Fibroblast of lung (primary cell): ENCODE data around the gene SHANK1. TPM values are rescaled to one million over a fixed set of nuclear protein-coding genes. Genes with fewer than 3 reads are reported as not detected.

ENCODE experiments used
- DNase-seq, 2 donors: peaks; one replicate each; pipeline versions ENCODE4 v3.0.0 to v3.0.0-alpha.2; 2010; ENCODE audit warnings: low read depth in 2 of 2
- H2AFZ ChIP-seq: 2 replicates; pipeline ENCODE4 v1.5.1; 2012; ENCODE audit warnings: low read length, control low read depth, inconsistent platforms
- H3K27ac ChIP-seq: 2 replicates; pipeline ENCODE4 v1.5.1; 2011; ENCODE audit warnings: low read length, control low read depth; ENCODE audit not compliant: insufficient read depth
- H3K27me3 ChIP-seq: 2 replicates; pipeline ENCODE4 v1.5.1; 2011; ENCODE audit warnings: mild to moderate bottlenecking, low read length; ENCODE audit not compliant: control insufficient read depth, insufficient read depth
- H3K36me3 ChIP-seq: 2 replicates; pipeline ENCODE4 v1.5.1; 2011; ENCODE audit warnings: low read length; ENCODE audit not compliant: control insufficient read depth, insufficient read depth
- H3K4me1 ChIP-seq: 2 replicates; pipeline ENCODE4 v1.5.1; 2011; ENCODE audit warnings: low read length; ENCODE audit not compliant: control insufficient read depth, insufficient read depth; ENCODE audit errors: extremely low read depth
- H3K4me2 ChIP-seq: 2 replicates; pipeline ENCODE4 v1.5.1; 2011; ENCODE audit warnings: low read length, control low read depth; ENCODE audit not compliant: insufficient read depth; ENCODE audit errors: extremely low read depth
- H3K4me3 ChIP-seq, 4 experiments: fragments of 200-600 bp in 1 of 4; sonication (generic) in 1 of 4; replicated peaks in 1 of 4; 2 replicates each; pipeline ENCODE4 v1.5.1; 2011 to 2016; ENCODE audit warnings: low read length in 4 of 4, low read depth in 3 of 4, mild to moderate bottlenecking in 3 of 4, control low read depth in 2 of 4, inconsistent platforms in 1 of 4, mixed read lengths in 1 of 4; ENCODE audit not compliant: insufficient read depth in 1 of 4; ENCODE audit errors: control extremely low read depth in 1 of 4
- H3K79me2 ChIP-seq: 2 replicates; pipeline ENCODE4 v1.5.1; 2012; ENCODE audit warnings: mild to moderate bottlenecking, low read length, inconsistent platforms; ENCODE audit not compliant: control insufficient read depth, insufficient read depth
- H3K9ac ChIP-seq: 2 replicates; pipeline ENCODE4 v1.5.1; 2011; ENCODE audit warnings: mild to moderate bottlenecking, low read length, control low read depth; ENCODE audit not compliant: insufficient read depth
- H3K9me3 ChIP-seq: 2 replicates; pipeline ENCODE4 v1.5.1; 2012; ENCODE audit warnings: low read depth, low read length; ENCODE audit not compliant: control insufficient read depth, insufficient read depth
- H4K20me1 ChIP-seq: 2 replicates; pipeline ENCODE4 v1.5.1; 2011; ENCODE audit warnings: low read length; ENCODE audit not compliant: control insufficient read depth, insufficient read depth; ENCODE audit errors: extremely low read depth
- EZH2 ChIP-seq: IDR thresholded peaks from 2 replicates; pipeline ENCODE4 v1.5.1; 2012; ENCODE audit warnings: low read length, control low read depth, mild to moderate bottlenecking; ENCODE audit errors: missing control alignments
- polyA plus RNA-seq, 2 donors: library from polyadenylated mRNA; depleted of rRNA in 1 of 2; stranded (reverse) in 1 of 2; unstranded in 1 of 2; fragments of >200 nt; gene quantifications; 2 replicates each; pipeline ENCODE4 v1.2.1, GENCODE V29; 2011 to 2012; ENCODE audit warnings: missing spikeins in 1 of 2
- total RNA-seq: library from RNA; depleted of rRNA; stranded (reverse); fragments of >200 nt; gene quantifications from 2 replicates; pipeline ENCODE4 v1.2.1, GENCODE V29; 2014
- TF ChIP-seq, protein P1 (sequence below), 2 donors: IDR thresholded peaks in 1 of 2; conservative IDR thresholded peaks in 1 of 2; 1 replicate in 1 of 2; 2 replicates in 1 of 2; pipeline ENCODE4 v1.5.1; 2011 to 2012; ENCODE audit warnings: low read length in 2 of 2, control low read depth in 1 of 2, inconsistent platforms in 1 of 2, low read depth in 1 of 2, mild to moderate bottlenecking in 1 of 2

Gene SHANK1
- total and polyA plus RNA-seq, 2 donors (not counting 1 experiment from before 2014, with no cell fraction given) = 1.4 to 7.9 TPM

DNA sequence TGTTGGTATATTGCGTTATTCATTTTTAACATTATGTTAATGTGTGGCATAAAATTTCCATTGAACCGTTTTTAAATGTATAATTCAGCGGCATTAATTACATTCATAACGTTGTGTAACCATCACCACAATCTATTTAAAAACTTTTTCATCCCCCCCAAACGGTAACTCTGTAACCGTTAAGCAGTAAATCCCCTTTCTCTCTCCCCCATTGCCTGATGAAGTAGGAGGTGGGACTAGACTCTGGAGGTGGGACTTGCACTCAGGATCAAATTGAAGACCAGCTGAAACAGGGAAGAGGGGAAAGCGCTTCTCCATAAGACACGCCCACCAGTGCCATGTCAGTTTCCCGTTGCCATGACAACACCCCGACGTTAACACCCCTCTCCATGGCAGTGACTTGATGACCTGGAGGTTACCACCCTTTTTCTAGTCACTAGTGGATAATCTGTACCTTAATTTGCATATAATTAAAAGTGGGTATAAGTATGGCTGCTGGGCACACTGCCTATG, 20.4 kb upstream of the SHANK1 start:
- Histone ChIP-seq H3K9me3 (no peaks in the 10 kb centered on the region), H3K9ac (no peak overlapping the region), H3K27ac (no peak overlapping the region), H3K27me3 (no peaks in the 10 kb centered on the region), H3K79me2 (no peaks in the 10 kb centered on the region), H3K4me1 (no peaks in the 10 kb centered on the region), H3K36me3 (no peaks in the 10 kb centered on the region), H4K20me1 (no peaks in the 10 kb centered on the region), H2AFZ (no peak overlapping the region), H3K4me2 (no peak overlapping the region), H3K4me3 (no peak overlapping the region)
- no peak for DNase-seq
- TF ChIP-seq EZH2 = no peak
- TF ChIP-seq, protein P1, sequence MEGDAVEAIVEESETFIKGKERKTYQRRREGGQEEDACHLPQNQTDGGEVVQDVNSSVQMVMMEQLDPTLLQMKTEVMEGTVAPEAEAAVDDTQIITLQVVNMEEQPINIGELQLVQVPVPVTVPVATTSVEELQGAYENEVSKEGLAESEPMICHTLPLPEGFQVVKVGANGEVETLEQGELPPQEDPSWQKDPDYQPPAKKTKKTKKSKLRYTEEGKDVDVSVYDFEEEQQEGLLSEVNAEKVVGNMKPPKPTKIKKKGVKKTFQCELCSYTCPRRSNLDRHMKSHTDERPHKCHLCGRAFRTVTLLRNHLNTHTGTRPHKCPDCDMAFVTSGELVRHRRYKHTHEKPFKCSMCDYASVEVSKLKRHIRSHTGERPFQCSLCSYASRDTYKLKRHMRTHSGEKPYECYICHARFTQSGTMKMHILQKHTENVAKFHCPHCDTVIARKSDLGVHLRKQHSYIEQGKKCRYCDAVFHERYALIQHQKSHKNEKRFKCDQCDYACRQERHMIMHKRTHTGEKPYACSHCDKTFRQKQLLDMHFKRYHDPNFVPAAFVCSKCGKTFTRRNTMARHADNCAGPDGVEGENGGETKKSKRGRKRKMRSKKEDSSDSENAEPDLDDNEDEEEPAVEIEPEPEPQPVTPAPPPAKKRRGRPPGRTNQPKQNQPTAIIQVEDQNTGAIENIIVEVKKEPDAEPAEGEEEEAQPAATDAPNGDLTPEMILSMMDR (conservative IDR thresholded peaks at IDR 0.05 in 1 of 2, IDR thresholded peaks at IDR 0.05 in 1 of 2; ENCODE audit: low read depth in 1 of 2, low read length in 2 of 2) = no peak

DNA sequence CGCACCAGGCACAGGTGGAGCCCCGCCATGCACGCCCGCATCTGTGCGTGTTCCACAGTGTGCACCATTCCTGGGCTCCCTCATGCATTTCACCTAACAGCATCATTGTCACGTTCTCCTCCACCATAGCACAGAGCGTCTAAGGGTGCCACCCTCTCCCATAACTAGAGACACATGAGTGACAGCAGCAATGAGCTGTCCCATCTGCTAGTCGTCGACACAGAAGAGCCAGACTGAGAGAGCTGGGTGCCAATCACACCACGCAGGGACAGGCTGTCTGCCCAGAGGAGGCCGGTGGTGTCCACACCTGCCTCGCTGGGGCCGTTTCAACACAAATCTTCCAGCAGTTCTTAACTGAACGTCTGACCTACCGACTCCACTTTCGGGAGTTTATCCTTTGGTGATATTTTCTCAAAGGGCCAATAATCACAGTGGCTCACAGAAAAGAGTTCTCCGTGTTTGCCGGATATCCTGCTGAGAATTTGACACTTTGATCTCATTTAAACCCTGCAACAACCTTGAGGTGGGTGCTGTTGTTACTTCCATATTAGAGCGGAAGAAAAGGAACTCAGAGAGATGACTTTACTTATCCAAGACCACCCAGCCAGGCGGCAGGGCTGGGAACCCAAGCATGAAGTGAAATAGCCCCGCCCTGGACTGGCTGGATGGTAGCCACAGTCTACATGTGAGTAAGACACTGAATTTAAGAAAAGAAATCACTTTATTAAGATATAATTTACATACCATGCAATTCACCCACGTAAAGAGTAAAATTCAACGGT, 19.7 kb upstream of the SHANK1 start:
- Histone ChIP-seq H3K4me2 (no peak overlapping the region), H3K4me3 (no peak overlapping the region), H4K20me1 (no peaks in the 10 kb centered on the region), H3K27me3 (no peaks in the 10 kb centered on the region), H3K27ac (no peak overlapping the region), H3K9me3 (no peaks in the 10 kb centered on the region), H3K4me1 (no peaks in the 10 kb centered on the region), H2AFZ (no peak overlapping the region), H3K79me2 (no peaks in the 10 kb centered on the region), H3K9ac (no peak overlapping the region), H3K36me3 (no peaks in the 10 kb centered on the region)
- no peak for TF ChIP-seq EZH2
- TF ChIP-seq, protein P1 (conservative IDR thresholded peaks at IDR 0.05 in 1 of 2, IDR thresholded peaks at IDR 0.05 in 1 of 2; ENCODE audit: low read depth in 1 of 2, low read length in 2 of 2) = no peak
- DNase-seq = no peak

DNA sequence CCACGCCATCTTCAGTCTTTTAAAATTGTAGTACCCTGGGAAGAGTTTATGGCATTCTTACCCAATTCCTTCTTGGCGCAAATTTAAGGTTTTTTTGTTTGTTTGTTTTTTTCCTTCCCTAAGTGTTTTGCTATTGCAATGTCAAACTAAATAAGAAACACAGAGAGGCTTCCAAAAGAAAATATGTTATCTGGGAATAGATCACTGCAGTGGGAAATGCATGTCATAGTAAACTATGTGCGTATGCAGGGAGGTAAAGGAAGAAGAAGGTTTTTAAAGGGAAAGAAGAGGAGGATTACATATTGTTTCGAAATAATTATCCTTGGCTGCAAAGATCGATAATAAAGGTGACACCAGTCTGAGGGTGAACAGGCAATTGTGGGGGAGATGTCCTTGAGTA, 16.7 kb upstream of the SHANK1 start:
- TF ChIP-seq, protein P1 (conservative IDR thresholded peaks at IDR 0.05 in 1 of 2, IDR thresholded peaks at IDR 0.05 in 1 of 2; ENCODE audit: low read depth in 1 of 2, low read length in 2 of 2) = no peak
- no peak for TF ChIP-seq EZH2
- Histone ChIP-seq H3K9me3 (no peaks in the 10 kb centered on the region), H3K36me3 (no peaks in the 10 kb centered on the region), H3K4me3 (no peak overlapping the region), H3K79me2 (no peaks in the 10 kb centered on the region), H3K27me3 (no peaks in the 10 kb centered on the region), H4K20me1 (no peaks in the 10 kb centered on the region), H3K9ac (no peak overlapping the region), H3K27ac (no peak overlapping the region), H3K4me2 (no peak overlapping the region), H3K4me1 (no peaks in the 10 kb centered on the region), H2AFZ (no peak overlapping the region)
- DNase-seq = no peak
